ENCODE results near the gene RICTOR.
"Not testable (repeated sequence)": the region's sequence is repeated elsewhere in the genome, so short reads cannot be mapped to it uniquely, and the experiment has no call there.

The RICTOR gene

GRCh38 chr5:39062530-39062929 lies 11.7 kb downstream of the RICTOR start:
- in situ Hi-C loops (cut with MboI; ENCODE audit: low pct_unique_long_range_greater_than_20kb, low sequenced_read_pairs), result no loop called here

GRCh38 chr5:39062104-39062503 lies 12.1 kb downstream of the RICTOR start:
- DNase-seq, result no peak
- in situ Hi-C loops (cut with MboI; ENCODE audit: low pct_unique_long_range_greater_than_20kb, low sequenced_read_pairs), result no loop called here

More at GRCh38 chr5:39062530-39062929, 11.7 kb downstream of the RICTOR start:
- no peak for DNase-seq

GRCh38 chr5:39059064-39059463 lies 15.1 kb downstream of the RICTOR start:
- in situ Hi-C loops (cut with MboI; ENCODE audit: low pct_unique_long_range_greater_than_20kb, low sequenced_read_pairs), result no loop called here
- no peak for DNase-seq

DNA sequence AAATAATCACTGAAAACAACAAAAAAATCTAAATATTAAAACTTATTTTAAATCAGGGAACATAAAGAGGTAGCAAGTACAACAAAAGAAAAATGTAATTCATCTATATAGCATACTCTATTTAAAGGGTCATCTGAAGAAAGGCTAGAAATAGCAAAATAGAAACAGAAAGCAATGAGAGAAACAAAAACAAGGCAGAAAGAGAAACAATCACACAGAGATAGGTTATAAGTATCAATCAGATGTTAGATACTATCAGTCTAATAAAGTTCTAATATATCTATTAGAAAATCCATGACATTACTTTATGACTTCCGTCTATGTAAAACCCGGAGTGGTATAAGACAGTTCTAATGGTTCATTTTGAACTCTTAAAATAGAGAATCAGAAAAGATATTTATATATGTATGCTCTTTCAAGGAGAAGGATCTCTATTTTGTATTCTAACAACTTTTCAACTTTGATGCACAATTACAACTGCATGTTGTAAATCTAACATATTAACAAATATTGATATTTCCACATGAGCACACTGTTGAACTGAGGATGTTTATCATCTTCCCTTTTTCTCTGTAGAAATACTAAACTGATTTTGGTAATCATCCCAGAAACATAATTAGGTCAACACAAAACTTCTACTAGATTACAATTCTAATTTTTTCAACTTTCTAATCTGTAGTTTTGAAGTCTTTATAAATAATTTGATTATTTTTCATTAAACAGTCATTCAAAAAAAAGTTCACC lies 15.8 kb downstream of the RICTOR start:
- in situ Hi-C loops (cut with MboI; ENCODE audit: low pct_unique_long_range_greater_than_20kb, low sequenced_read_pairs), result no loop called here
- no peak for DNase-seq

DNA sequence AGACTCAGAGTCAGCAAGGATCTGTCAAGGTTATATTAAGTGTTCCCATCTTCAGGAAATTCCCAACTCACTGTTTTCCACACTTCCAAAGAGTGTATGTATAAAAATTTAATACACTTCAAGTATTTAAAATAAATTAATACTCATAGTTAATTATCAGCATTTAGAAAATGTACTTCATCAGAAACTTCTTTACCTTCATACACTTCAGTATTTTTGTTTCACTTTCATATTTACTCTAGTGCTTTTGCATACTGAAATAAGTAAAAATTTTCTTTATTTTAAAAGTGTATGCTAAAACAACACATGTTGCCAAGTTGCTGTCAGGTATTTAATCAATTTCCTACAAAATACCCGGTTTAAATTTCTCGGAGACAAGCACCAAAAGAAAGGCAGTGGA lies 16.5 kb downstream of the RICTOR start:
- in situ Hi-C loops (cut with MboI; ENCODE audit: low pct_unique_long_range_greater_than_20kb, low sequenced_read_pairs), result no loop called here
- no peak for DNase-seq

GRCh38 chr5:39055768-39056398 lies 18.3 kb downstream of the RICTOR start:
- DNase-seq, result no peak
- in situ Hi-C loops (cut with MboI; ENCODE audit: low pct_unique_long_range_greater_than_20kb, low sequenced_read_pairs), result no loop called here

- in situ Hi-C loops (cut with MboI; ENCODE audit: low pct_unique_long_range_greater_than_20kb, low sequenced_read_pairs), result no loop called here
- no peak for DNase-seq
Measured at GRCh38 chr5:39055027-39055767, 19.0 kb downstream of the RICTOR start.

DNA sequence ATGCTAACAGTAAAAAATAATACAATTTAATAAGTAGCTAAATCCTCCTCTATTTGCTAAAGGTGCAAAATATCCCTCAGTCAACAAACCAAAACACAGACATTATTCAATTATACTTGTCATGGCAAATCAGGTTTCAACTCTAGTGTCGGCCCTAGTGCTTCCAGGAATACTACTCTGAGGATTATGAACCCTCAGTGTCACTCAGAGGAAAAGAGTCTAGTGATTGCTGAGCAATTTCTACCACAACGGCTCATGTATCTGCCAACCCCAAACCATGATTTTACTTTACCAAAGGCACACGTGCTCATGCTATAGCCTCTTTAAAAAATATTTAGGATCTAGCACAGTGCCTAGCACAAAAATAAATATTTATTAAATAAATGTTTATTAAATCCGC lies 21.0 kb downstream of the RICTOR start:
- no peak for DNase-seq
- in situ Hi-C loops (cut with MboI; ENCODE audit: low pct_unique_long_range_greater_than_20kb, low sequenced_read_pairs), result no loop called here

GRCh38 chr5:39052141-39052540 lies 22.1 kb downstream of the RICTOR start:
- in situ Hi-C loops (cut with MboI; ENCODE audit: low pct_unique_long_range_greater_than_20kb, low sequenced_read_pairs), result no loop called here
- DNase-seq, result no peak

- in situ Hi-C loops (cut with MboI; ENCODE audit: low pct_unique_long_range_greater_than_20kb, low sequenced_read_pairs), result no loop called here
- no peak for DNase-seq
Measured at GRCh38 chr5:39049315-39049714, 24.9 kb downstream of the RICTOR start.

DNA sequence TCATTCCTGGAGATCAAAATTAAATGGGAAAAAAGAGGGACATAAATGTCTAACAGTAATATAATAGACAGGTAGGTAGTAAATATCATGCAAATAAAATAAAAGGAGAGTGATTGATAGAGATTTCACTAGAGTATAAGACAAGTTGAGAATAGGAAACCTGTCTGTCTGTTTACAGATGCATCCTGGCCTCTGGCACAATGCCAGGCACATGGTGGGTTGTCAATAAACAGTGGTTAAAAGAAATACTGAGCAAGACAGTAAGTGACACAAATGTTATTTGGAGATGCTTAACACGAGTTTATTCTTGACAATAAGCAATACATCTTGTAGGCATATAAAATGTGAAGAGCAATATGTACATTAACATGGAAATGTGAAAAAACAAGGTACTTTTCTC lies 33.3 kb downstream of the RICTOR start:
- in situ Hi-C loops (cut with MboI; ENCODE audit: low pct_unique_long_range_greater_than_20kb, low sequenced_read_pairs), result no loop called here
- no peak for DNase-seq

DNA sequence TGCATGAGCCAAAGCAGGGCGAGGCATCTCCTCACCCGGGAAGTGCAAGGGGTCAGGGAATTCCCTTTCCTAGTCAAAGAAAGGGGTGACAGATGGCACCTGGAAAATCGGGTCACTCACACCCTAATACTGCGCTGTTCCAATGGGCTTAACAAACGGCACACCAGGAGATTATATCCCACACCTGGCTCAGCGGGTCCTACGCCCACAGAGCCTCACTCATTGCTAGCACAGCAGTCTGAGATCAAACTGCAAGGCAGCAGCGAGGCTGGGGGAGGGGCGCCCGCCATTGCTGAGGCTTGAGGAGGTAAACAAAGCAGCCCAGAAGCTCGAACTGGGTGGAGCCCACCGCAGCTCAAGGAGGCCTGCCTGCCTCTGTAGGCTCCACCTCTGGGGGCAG lies 39.7 kb downstream of the RICTOR start:
- DNase-seq; in situ Hi-C loops (cut with MboI; ENCODE audit: low pct_unique_long_range_greater_than_20kb, low sequenced_read_pairs): not testable (repeated sequence)

GRCh38 chr5:39031041-39031440 lies 43.2 kb downstream of the RICTOR start:
- no peak for DNase-seq
- in situ Hi-C loops (cut with MboI; ENCODE audit: low pct_unique_long_range_greater_than_20kb, low sequenced_read_pairs), result no loop called here

DNA sequence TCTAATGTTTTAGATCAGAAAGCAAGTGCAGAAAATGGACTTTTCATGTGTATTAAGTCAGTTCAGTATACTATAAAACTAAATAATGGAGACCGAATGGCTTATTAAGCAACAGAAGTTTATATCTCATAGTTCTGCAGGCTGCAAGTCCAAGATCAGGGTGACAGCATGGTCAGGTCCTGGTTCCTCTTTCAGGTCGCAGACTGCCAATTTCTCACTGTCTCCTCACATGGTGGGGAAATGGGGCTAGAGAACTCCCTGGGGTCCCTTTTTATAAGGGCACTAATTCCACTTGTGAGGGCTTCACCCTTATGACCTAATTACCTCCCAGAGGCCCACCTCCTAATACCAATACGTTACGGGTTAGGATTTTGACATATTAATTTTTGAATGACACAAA lies 48.7 kb downstream of the RICTOR start:
- peak; percentile 40 for DNase-seq
- in situ Hi-C loops (cut with MboI; ENCODE audit: low pct_unique_long_range_greater_than_20kb, low sequenced_read_pairs), result no loop called here

- in situ Hi-C loops (cut with MboI; ENCODE audit: low pct_unique_long_range_greater_than_20kb, low sequenced_read_pairs), result no loop called here
- no peak for DNase-seq
Measured at GRCh38 chr5:39024884-39025283, 49.3 kb downstream of the RICTOR start.

GRCh38 chr5:39024005-39024404 lies 50.2 kb downstream of the RICTOR start:
- peak; percentile 29 for DNase-seq
- in situ Hi-C loops (cut with MboI; ENCODE audit: low pct_unique_long_range_greater_than_20kb, low sequenced_read_pairs), result no loop called here

DNA sequence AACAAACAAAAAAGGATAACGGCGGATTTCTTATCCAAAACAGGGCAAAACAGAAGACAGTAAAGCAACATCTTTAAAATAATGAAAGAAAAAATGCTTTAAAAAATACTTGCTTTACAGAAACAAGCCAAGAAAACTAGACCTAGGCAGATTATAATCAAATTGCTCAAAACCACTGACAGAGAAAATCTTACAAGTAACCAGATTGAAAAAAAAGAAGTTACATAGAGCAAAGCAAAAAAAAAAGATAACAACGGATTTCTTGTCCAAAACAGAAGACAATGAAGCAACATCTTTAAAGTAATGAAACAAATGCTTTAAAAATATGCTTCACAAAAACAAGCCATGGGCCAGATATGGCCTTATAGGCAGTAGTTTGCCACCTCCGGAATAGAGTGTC lies 51.1 kb downstream of the RICTOR start:
- in situ Hi-C loops (cut with MboI; ENCODE audit: low pct_unique_long_range_greater_than_20kb, low sequenced_read_pairs), result no loop called here
- no peak for DNase-seq

- in situ Hi-C loops (cut with MboI; ENCODE audit: low pct_unique_long_range_greater_than_20kb, low sequenced_read_pairs), result no loop called here
- no peak for DNase-seq
Measured at GRCh38 chr5:39022151-39022550, 52.0 kb downstream of the RICTOR start.

DNA sequence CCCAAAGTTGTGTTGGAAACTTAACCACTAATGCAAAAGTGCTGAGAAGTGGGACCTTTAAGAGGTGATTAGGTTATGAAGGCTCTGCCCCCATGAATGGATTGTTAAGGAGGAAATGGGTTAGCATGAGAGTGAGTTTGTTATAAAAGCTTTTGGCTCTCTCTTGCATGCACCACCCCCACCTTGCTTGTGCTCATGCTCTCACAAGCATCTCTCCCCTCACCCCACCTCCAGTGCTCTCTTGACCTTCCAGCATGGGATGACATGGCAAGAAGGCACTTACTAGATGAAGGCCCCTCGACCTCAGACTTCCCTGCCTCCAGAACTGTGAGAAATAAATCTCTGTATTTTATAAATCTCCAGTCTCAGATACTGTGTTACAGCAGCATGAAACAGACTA lies 52.8 kb downstream of the RICTOR start:
- in situ Hi-C loops (cut with MboI; ENCODE audit: low pct_unique_long_range_greater_than_20kb, low sequenced_read_pairs), result no loop called here
- DNase-seq, result no peak

DNA sequence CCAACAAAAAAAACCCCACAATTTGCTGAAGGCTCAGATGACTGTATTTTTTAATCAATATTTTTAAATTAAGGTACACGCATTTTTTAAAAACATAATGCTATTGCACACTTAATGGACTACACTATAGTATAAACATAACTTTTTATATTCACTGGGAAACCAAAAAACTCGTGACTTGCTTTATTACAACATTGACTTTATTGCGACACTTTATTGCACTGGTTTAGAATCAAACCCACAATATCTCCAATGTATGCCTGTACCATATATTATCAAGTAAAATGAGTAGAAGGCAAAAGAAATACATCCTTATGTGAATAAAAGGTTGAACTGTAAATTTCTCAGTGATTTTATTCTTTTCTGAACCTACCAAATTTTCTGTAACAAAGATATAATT lies 53.7 kb downstream of the RICTOR start:
- DNase-seq, result no peak
- in situ Hi-C loops (cut with MboI; ENCODE audit: low pct_unique_long_range_greater_than_20kb, low sequenced_read_pairs), result no loop called here
